HepG2 (cell line): ENCODE data around the gene SYNC. TPM values are rescaled to one million over a fixed set of nuclear protein-coding genes. Genes with fewer than 3 reads are reported as not detected.

Experiments used
- BRD4 ChIP-seq: sonication (generic); formaldehyde crosslinking; IDR thresholded peaks from 2 replicates; pipeline ENCODE4 v1.4.0; 2020; ENCODE audit warnings: missing genetic modification reagents
- FOXK1 ChIP-seq: sonication (generic); formaldehyde crosslinking; IDR thresholded peaks from 2 replicates; pipeline ENCODE4 v1.4.0; 2020; ENCODE audit warnings: low read depth, missing genetic modification reagents, borderline replicate concordance
- GATAD1 ChIP-seq: IDR thresholded peaks from 2 replicates; pipeline ENCODE4 v1.6.1; 2016; ENCODE audit warnings: missing genetic modification reagents, missing compliant biosample characterization
- GMEB1 ChIP-seq: sonication (generic); formaldehyde crosslinking; IDR thresholded peaks from 2 replicates; pipeline ENCODE4 v1.5.1; 2020; ENCODE audit warnings: missing genetic modification reagents, mild to moderate bottlenecking, borderline replicate concordance
- HDAC6 ChIP-seq: fragments of 200-600 bp; sonication (generic); IDR thresholded peaks from 2 replicates; pipeline ENCODE4 v1.7.0; 2017; ENCODE audit warnings: mild to moderate bottlenecking, antibody characterized with exemption, low read length, low read depth
- NCOA2 ChIP-seq: sonication (generic); formaldehyde crosslinking; IDR thresholded peaks from 2 replicates; pipeline ENCODE4 v1.8.0; 2022; ENCODE audit warnings: inconsistent platforms
- NR2C2 ChIP-seq: sonication (generic); formaldehyde crosslinking; IDR thresholded peaks from 2 replicates; pipeline ENCODE4 v1.4.0; 2020; ENCODE audit warnings: missing genetic modification reagents, mild to moderate bottlenecking, moderate library complexity, borderline replicate concordance
- RNF2 ChIP-seq: fragments of 450-650 bp; conservative IDR thresholded peaks from 2 replicates; pipeline ENCODE4 v1.6.1; 2016; ENCODE audit warnings: low read depth
- SAP130 ChIP-seq: IDR thresholded peaks from 2 replicates; pipeline ENCODE4 v1.6.1; 2016; ENCODE audit warnings: low read depth
- STAG1 ChIP-seq: sonication (generic); formaldehyde crosslinking; IDR thresholded peaks from 2 replicates; pipeline ENCODE4 v1.4.0; 2020; ENCODE audit warnings: missing genetic modification reagents
- THAP11 ChIP-seq: IDR thresholded peaks from 2 replicates; pipeline ENCODE4 v1.6.1; 2016; ENCODE audit warnings: missing biosample characterization, missing genetic modification reagents
- XRCC5 ChIP-seq: fragments of 200-400 bp; formaldehyde crosslinking; optimal IDR thresholded peaks from 2 replicates; pipeline ENCODE3; 2017; ENCODE audit warnings: mild to moderate bottlenecking, low read length
- ZBTB2 ChIP-seq: sonication (generic); formaldehyde crosslinking; IDR thresholded peaks from 2 replicates; pipeline ENCODE4 v1.8.0; 2022; ENCODE audit warnings: low read depth, missing genetic modification reagents
- ZMYM4 ChIP-seq: sonication (generic); formaldehyde crosslinking; IDR thresholded peaks from 2 replicates; pipeline ENCODE4 v1.8.1; 2023; ENCODE audit warnings: mild to moderate bottlenecking, missing genetic modification reagents
- ZNF160 ChIP-seq: sonication (generic); formaldehyde crosslinking; IDR thresholded peaks from 2 replicates; pipeline ENCODE4 v1.8.0; 2022; ENCODE audit warnings: mild to moderate bottlenecking, inconsistent platforms, missing genetic modification reagents
- ZNF230 ChIP-seq: sonication (generic); formaldehyde crosslinking; IDR thresholded peaks from 2 replicates; pipeline ENCODE4 v1.4.0; 2020; ENCODE audit warnings: mild to moderate bottlenecking, missing genetic modification reagents
- ZNF292 ChIP-seq: sonication (generic); formaldehyde crosslinking; IDR thresholded peaks from 2 replicates; pipeline ENCODE4 v1.8.1; 2022; ENCODE audit warnings: mild to moderate bottlenecking, low read depth, missing genetic modification reagents, borderline replicate concordance
- ZNF414 ChIP-seq: sonication (generic); formaldehyde crosslinking; IDR thresholded peaks from 2 replicates; pipeline ENCODE4 v1.5.0; 2020; ENCODE audit warnings: missing genetic modification reagents
- ZSCAN22 ChIP-seq: sonication (generic); formaldehyde crosslinking; IDR thresholded peaks from 2 replicates; pipeline ENCODE4 v1.4.0; 2020; ENCODE audit warnings: mild to moderate bottlenecking, missing genetic modification reagents
- polyA plus RNA-seq, 8 experiments: library from polyadenylated mRNA; depleted of rRNA in 3 of 8; stranded (reverse) in 7 of 8; unstranded in 1 of 8; fragments of >200 nt; fragmentation: Illumina TruSeq in 4 of 8; extraction: Trizol in 4 of 8; gene quantifications; 2 replicates each; pipeline versions ENCODE4 v1.2.1 to v1.2.3, GENCODE V29; 2011 to 2016; ENCODE audit warnings: low read depth in 4 of 8, missing spikeins in 1 of 8, mixed read lengths in 1 of 8; ENCODE audit not compliant: insufficient read depth in 1 of 8
- total RNA-seq, 5 experiments: library from RNA; depleted of rRNA; stranded (reverse); fragments of >200 nt; fragmentation: Illumina TruSeq; extraction: Trizol; gene quantifications; 2 replicates each; pipeline ENCODE4 v1.2.3, GENCODE V29; 2016; ENCODE audit warnings: low read depth in 1 of 5
- TF ChIP-seq, protein P1 (sequence below): sonication (generic); formaldehyde crosslinking; IDR thresholded peaks from 2 replicates; pipeline ENCODE4 v1.4.0; 2020; ENCODE audit warnings: mild to moderate bottlenecking, missing genetic modification reagents

Gene SYNC
- total and polyA plus RNA-seq, 2 of the 13 experiments (the other 11 are each of a cell fraction or from before 2014, with no cell fraction given): 2.4 to 5.4 TPM

DNA sequence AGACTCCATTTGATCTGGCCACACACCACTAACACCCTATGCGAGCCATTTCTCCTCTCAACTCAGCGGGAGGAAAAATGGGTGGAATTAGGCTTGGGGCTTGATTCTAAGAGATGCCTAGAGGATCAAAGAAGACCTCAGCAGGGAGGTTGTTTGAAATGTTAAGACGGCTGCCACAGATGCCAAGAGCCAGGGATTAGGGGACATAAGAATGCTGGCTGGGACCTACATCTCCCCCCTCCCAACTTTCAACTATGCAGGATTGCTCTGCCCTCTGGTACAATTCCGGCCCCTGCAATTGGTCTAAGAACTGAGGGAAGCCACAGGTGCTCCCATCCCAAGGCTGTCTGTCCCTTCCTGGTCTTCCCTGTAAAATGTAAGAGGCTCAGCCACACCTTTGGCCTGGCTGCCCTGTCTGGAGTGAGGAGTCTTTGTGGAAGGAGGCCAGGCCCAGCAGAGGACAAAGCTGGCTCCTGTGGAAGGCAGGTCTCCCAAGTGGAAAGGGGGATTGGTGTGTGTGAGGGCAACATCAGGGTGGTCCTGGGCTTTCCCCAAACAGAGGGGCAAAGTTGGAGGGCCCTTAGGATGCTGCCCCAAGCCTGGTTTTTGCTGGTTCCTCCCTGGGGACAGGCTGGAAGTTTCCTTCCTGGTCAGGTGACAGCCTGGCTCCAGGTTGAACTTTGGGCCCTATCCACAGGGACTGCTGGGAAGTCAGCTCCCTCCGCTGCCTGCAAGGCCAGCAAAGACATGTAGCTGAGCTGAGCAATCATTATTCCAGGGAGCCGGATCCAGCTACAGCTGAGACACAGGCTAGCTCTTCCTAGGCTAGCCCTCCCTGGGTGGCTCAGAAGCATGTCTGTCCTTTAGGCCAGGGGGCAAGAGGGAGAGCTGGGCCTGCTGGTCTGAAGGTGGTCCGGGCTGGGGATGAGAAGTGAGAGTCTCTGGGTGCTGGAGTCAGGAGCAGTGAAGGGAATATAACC is 34.5 kb upstream of the SYNC start (continued):
- TF ChIP-seq NR2C2 (peak; percentile 55), GATAD1 (CRISPR knock-in tag) (peak; percentile 77), ZMYM4 (peak; percentile 69), ZBTB2 (no peak), STAG1 (CRISPR knock-in tag) (peak; percentile 17; the same call in 1 of the 2 replicates), THAP11 (CRISPR knock-in tag) (peak; percentile 48), ZNF414 (CRISPR knock-in tag) (peak; percentile 69; the same call in 1 of the 2 replicates), SAP130 (peak; percentile 84), FOXK1 (peak; percentile 53; the same call in 1 of the 2 replicates), NCOA2 (CRISPR knock-in tag) (peak; percentile 84), GMEB1 (CRISPR knock-in tag) (0 out of 2 replicates have a peak, but pooled peaks have one; percentile 24), XRCC5 (peak; percentile 59), BRD4 (CRISPR knock-in tag) (0 out of 2 replicates have a peak, but pooled peaks have one; percentile 87), RNF2 (no peak), ZSCAN22 (CRISPR knock-in tag) (0 out of 2 replicates have a peak, but pooled peaks have one; percentile 50), ZNF230 (CRISPR knock-in tag) (peak; percentile 95), HDAC6 (no peak), ZNF292 (peak; percentile 91; the same call in 1 of the 2 replicates), ZNF160 (CRISPR knock-in tag) (peak; percentile 44; the same call in 1 of the 2 replicates)
- TF ChIP-seq, protein P1, sequence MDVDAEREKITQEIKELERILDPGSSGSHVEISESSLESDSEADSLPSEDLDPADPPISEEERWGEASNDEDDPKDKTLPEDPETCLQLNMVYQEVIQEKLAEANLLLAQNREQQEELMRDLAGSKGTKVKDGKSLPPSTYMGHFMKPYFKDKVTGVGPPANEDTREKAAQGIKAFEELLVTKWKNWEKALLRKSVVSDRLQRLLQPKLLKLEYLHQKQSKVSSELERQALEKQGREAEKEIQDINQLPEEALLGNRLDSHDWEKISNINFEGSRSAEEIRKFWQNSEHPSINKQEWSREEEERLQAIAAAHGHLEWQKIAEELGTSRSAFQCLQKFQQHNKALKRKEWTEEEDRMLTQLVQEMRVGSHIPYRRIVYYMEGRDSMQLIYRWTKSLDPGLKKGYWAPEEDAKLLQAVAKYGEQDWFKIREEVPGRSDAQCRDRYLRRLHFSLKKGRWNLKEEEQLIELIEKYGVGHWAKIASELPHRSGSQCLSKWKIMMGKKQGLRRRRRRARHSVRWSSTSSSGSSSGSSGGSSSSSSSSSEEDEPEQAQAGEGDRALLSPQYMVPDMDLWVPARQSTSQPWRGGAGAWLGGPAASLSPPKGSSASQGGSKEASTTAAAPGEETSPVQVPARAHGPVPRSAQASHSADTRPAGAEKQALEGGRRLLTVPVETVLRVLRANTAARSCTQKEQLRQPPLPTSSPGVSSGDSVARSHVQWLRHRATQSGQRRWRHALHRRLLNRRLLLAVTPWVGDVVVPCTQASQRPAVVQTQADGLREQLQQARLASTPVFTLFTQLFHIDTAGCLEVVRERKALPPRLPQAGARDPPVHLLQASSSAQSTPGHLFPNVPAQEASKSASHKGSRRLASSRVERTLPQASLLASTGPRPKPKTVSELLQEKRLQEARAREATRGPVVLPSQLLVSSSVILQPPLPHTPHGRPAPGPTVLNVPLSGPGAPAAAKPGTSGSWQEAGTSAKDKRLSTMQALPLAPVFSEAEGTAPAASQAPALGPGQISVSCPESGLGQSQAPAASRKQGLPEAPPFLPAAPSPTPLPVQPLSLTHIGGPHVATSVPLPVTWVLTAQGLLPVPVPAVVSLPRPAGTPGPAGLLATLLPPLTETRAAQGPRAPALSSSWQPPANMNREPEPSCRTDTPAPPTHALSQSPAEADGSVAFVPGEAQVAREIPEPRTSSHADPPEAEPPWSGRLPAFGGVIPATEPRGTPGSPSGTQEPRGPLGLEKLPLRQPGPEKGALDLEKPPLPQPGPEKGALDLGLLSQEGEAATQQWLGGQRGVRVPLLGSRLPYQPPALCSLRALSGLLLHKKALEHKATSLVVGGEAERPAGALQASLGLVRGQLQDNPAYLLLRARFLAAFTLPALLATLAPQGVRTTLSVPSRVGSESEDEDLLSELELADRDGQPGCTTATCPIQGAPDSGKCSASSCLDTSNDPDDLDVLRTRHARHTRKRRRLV: 0 out of 2 replicates have a peak, but pooled peaks have one; percentile 47
